Thymus (tissue), 14 donors: ENCODE data around the gene GNAI1. TPM values are rescaled to one million over a fixed set of nuclear protein-coding genes. Genes with fewer than 3 reads are reported as not detected.

Source experiments
- DNase-seq, 9 donors: peaks; one replicate each; pipeline ENCODE4 v3.0.0-alpha.2; 2013; ENCODE audit warnings: low spot score in 9 of 9, low read depth in 6 of 9, missing footprints in 1 of 9
- H3K27ac ChIP-seq, 2 donors: one replicate each; pipeline ENCODE4 v1.5.1; 2013; ENCODE audit warnings: control low read depth in 1 of 2, low read depth in 1 of 2, low read length in 1 of 2, mild to moderate bottlenecking in 1 of 2, moderate library complexity in 1 of 2
- H3K27me3 ChIP-seq, 2 donors: one replicate each; pipeline ENCODE4 v1.5.1; 2013; ENCODE audit warnings: low read length in 1 of 2; ENCODE audit not compliant: control insufficient read depth in 2 of 2, insufficient read depth in 1 of 2
- H3K36me3 ChIP-seq, 2 donors: one replicate each; pipeline ENCODE4 v1.5.1; 2013; ENCODE audit warnings: low read length in 1 of 2, mild to moderate bottlenecking in 1 of 2, moderate library complexity in 1 of 2; ENCODE audit not compliant: control insufficient read depth in 2 of 2, insufficient read depth in 2 of 2
- H3K4me1 ChIP-seq, 2 donors: one replicate each; pipeline ENCODE4 v1.5.1; 2013; ENCODE audit warnings: low read length in 2 of 2; ENCODE audit not compliant: control insufficient read depth in 2 of 2, insufficient read depth in 2 of 2
- H3K4me3 ChIP-seq, 2 donors: one replicate each; pipeline ENCODE4 v1.5.1; 2013; ENCODE audit warnings: low read length in 2 of 2, control low read depth in 1 of 2, mild to moderate bottlenecking in 1 of 2
- H3K9me3 ChIP-seq, 2 donors: one replicate each; pipeline ENCODE4 v1.5.1; 2013; ENCODE audit warnings: low read length in 1 of 2, mild to moderate bottlenecking in 1 of 2; ENCODE audit not compliant: control insufficient read depth in 2 of 2, insufficient read depth in 1 of 2
- WGBS: extraction: QIAGEN DNeasy Blood & Tissue Kit; methylation state at CpG from one replicate; pipeline ENCODE4 v1.1.7; 2013; 5-methylcytosine and 5-hydroxymethylcytosine counted together
- long read RNA-seq, 10 donors: transcript quantifications; one replicate each; lab custom pipeline, GENCODE V29; 2026
- polyA plus RNA-seq: library from polyadenylated mRNA; stranded (reverse); fragments of 200-250 nt; gene quantifications from one replicate; pipeline ENCODE4 v1.2.3, GENCODE V29; 2013
- total RNA-seq: library from RNA; stranded (reverse); fragments of 120-200 nt; gene quantifications from one replicate; pipeline ENCODE4 v1.2.4, GENCODE V29; 2013
- donor health status: healthy.

The GNAI1 gene
- total RNA-seq (10.2 TPM), polyA plus RNA-seq (12.6 TPM)
- long read RNA-seq, donor 1 = 0 reads
- long read RNA-seq, donor 2 = 0 reads
- long read RNA-seq, donor 3, full-length matches to known transcripts = 5 of 5 reads
- long read RNA-seq, donor 3, partial matches to known transcripts = 0 of 5 reads
- long read RNA-seq, donor 3, other reads (novel, unspliced or antisense) = 0 of 5 reads
- long read RNA-seq, donor 4, full-length matches to known transcripts = 5 of 5 reads
- long read RNA-seq, donor 4, partial matches to known transcripts = 0 of 5 reads
- long read RNA-seq, donor 4, other reads (novel, unspliced or antisense) = 0 of 5 reads
- long read RNA-seq, donor 5, full-length matches to known transcripts = 12 of 12 reads
- long read RNA-seq, donor 5, partial matches to known transcripts = 0 of 12 reads
- long read RNA-seq, donor 5, other reads (novel, unspliced or antisense) = 0 of 12 reads
- long read RNA-seq, donor 6, full-length matches to known transcripts = 6 of 6 reads
- long read RNA-seq, donor 6, partial matches to known transcripts = 0 of 6 reads
- long read RNA-seq, donor 6, other reads (novel, unspliced or antisense) = 0 of 6 reads
- long read RNA-seq, donor 7, full-length matches to known transcripts = 4 of 4 reads
- long read RNA-seq, donor 7, partial matches to known transcripts = 0 of 4 reads
- long read RNA-seq, donor 7, other reads (novel, unspliced or antisense) = 0 of 4 reads
- long read RNA-seq, donor 8, full-length matches to known transcripts = 2 of 2 reads
- long read RNA-seq, donor 8, partial matches to known transcripts = 0 of 2 reads
- long read RNA-seq, donor 8, other reads (novel, unspliced or antisense) = 0 of 2 reads
- long read RNA-seq, donor 9, partial matches to known transcripts = 0 of 1 reads
- long read RNA-seq, donor 9, other reads (novel, unspliced or antisense) = 0 of 1 reads
- long read RNA-seq, donor 10, full-length matches to known transcripts = 4 of 4 reads
- long read RNA-seq, donor 10, partial matches to known transcripts = 0 of 4 reads
- long read RNA-seq, donor 10, other reads (novel, unspliced or antisense) = 0 of 4 reads

DNA sequence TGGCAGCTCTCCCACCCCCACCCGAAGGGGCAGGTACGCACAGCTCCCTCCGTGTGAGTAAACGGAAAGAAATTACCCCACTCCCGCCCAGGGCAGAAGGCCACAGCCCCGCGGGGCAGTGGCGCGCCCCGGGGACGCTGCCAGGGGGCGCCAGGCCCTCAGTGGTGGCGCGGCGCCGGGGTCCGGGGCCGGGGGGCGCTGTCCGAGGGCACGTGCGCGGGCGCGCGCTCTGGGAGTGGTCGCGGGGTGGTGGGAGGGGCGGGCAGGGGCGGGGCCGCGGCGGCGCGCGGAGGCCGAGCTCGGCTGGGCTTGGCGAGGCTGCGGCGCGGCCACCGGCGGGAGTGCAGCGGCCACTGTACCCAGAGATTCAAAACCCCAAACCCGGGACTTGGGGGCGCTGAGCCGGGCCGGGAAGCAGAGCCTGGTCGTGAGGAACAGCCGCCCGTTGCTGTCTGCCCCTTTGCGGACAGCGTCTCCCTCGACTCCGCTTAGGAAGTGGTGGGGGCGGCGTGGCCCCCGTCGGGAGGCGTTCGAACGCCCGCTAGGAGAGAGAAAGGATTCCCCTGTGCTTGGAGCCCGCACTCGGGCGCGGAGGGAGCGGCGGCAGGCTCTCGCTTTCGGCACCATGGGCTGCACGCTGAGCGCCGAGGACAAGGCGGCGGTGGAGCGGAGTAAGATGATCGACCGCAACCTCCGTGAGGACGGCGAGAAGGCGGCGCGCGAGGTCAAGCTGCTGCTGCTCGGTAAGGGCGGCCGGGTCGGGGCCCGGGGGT is at the start of gene GNAI1:
Gene GNAI1, plus strand, starts transcription at position 296 of the 773 bp plus-strand sequence. Its CDS starts 330 bp downstream, at position 626.
- Histone ChIP-seq H3K36me3 (no peaks in the 10 kb centered on the region), H3K27ac (peak within 1 kb of the TSS; percentile 53 to 85), H3K4me1 (peaks cover 4 to 18% of the 10 kb centered on the region in 2 donors), H3K4me3 (peak within 1 kb of the TSS; percentile 64 to 74), H3K9me3 (no peaks in the 10 kb centered on the region), H3K27me3 (peaks cover 10 to 42% of the 10 kb centered on the region in 2 donors)
- under 1% methylated on average over 92 of the region's 92 CpGs for WGBS
- DNase-seq = peak in 5 of 9 donors; percentile 27 to 54 (median 39)

DNA sequence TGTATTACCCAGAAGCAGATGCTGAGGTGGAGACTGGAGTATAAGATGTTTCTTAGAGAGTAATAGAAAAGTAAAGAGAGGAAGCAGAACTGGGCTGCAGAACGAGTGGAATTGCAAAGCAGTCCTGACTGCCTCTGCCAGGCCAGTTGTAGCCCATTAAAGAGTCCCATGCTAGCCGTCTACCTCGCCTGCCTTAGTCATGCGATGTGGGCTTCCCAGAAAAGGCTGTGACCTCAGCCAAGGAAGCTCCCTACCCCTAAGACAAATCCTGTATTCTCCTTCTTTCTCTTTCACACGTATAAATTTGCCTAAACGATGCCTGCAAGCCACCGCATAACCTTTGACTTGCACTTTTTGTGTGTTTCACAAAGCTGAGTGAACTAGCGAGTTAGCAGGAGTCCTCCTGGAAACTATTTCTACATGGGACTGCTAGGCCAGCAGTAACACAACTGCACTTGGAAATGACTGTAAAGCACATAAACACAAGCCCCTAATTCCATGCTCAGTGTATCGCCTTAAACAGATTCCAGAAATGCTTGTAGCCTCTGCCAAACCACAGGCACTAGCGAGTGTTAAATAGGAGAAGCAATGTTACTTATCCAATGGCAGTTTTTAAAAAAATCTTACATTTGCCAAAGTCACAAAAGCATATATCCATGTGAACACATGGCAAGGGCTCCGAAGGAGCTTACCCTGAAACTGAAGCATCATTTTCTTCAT is 47.4 kb upstream of the GNAI1 start:
- no peak overlapping the region for H3K27ac ChIP-seq
- peaks cover 0 to 3% of the 10 kb centered on the region in 2 donors for H3K9me3 ChIP-seq
- 96% methylated on average over 11 of the region's 11 CpGs for WGBS
- no peaks in the 10 kb centered on the region for H3K36me3 ChIP-seq
- H3K27me3 ChIP-seq = no peaks in the 10 kb centered on the region
- no peak overlapping the region for H3K4me3 ChIP-seq
- no peaks in the 10 kb centered on the region for H3K4me1 ChIP-seq
- no peak for DNase-seq

DNA sequence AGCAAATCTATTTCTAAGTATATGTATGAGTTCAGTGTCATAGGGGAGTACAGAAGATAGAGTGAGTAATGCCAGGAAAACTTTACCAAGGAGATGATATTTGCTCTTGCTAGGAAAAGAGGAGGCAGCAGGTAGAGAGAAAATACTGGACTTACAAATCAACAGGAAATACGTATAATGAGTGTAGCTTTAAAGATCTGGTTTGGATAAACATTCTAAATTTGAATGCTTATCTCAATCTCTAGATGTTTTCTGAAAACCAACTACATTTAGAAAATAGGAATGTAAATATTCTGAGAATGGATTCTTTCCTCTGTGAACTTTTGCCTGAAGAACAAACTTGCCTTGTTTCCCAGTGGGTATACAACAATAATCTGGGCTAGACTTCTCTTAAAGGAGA is 46.9 kb upstream of the GNAI1 start:
- Histone ChIP-seq H3K9me3 (peaks cover 0 to 3% of the 10 kb centered on the region in 2 donors), H3K4me1 (no peaks in the 10 kb centered on the region), H3K27me3 (no peaks in the 10 kb centered on the region), H3K36me3 (no peaks in the 10 kb centered on the region), H3K27ac (no peak overlapping the region), H3K4me3 (no peak overlapping the region)
- 90% methylated on average over 1 of the region's 1 CpG for WGBS
- DNase-seq = no peak

DNA sequence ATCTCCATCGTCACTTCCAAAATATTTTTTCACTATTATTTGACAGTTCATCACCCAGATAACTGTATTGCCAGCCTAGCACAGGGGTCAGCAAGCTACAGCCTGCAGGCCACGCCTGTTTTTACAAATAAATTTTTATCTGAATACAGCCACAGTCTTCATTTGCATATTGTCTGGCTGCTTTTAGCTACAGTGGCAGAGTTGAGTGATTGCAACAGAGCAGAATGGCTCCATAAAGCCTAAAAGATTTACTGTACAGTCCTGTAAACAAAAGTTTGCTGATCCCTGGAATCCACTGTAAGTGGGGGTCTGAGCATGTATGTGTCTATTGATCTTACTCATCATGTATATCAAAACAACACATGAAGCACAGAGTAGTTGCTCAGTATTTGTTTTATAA is 45.9 kb upstream of the GNAI1 start:
- 72% methylated on average over 2 of the region's 2 CpGs for WGBS
- Histone ChIP-seq H3K4me3 (no peak overlapping the region), H3K4me1 (no peaks in the 10 kb centered on the region), H3K27ac (no peak overlapping the region), H3K36me3 (no peaks in the 10 kb centered on the region), H3K9me3 (peaks cover 0 to 3% of the 10 kb centered on the region in 2 donors), H3K27me3 (no peaks in the 10 kb centered on the region)
- DNase-seq = no peak

DNA sequence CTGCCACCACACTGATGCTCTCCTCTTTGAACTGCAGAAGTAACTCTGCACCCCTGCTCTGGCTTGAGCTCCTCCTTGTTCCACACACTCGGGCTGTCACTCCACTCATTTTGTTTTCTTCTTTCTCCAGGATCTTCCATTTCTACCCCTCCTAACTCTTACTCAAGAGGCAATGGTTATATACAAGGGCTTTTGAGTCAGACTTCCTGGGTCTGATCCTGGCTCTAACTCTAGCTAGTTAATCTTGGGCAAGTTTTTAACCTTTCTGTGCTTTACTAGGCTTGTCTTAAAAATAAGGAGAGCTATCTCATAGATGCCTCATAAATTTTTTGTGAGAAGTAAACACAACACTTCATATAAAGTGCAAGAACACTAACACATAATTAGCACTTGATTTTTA is 45.3 kb upstream of the GNAI1 start:
- Histone ChIP-seq H3K27ac (no peak overlapping the region), H3K36me3 (no peaks in the 10 kb centered on the region), H3K9me3 (peaks cover 0 to 3% of the 10 kb centered on the region in 2 donors), H3K4me3 (no peak overlapping the region), H3K27me3 (no peaks in the 10 kb centered on the region), H3K4me1 (no peaks in the 10 kb centered on the region)
- DNase-seq = no peak
- WGBS = 80% methylated on average over 1 of the region's 1 CpG

DNA sequence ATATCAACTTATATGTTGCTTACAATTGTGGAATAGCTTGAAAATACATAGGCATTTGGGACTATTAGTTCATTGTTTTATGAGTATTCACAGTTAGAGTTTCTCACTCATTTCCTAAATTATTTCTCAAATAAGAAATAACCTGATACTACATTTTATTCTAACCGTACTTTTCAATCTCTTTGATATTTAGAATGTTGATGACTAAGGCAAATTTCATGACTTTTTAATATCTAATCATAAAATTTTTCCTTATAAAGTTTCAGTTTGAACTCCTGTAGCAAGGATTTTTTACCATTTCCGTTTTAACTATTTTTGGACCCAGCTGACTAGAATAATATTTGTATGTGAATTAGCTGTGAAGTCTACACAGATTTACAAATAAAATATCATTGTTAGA is 41.3 kb upstream of the GNAI1 start:
- no peaks in the 10 kb centered on the region for H3K4me1 ChIP-seq
- WGBS = 93% methylated on average over 2 of the region's 2 CpGs
- H3K9me3 ChIP-seq = no peaks in the 10 kb centered on the region
- H3K4me3 ChIP-seq = no peak overlapping the region
- no peaks in the 10 kb centered on the region for H3K27me3 ChIP-seq
- H3K36me3 ChIP-seq = no peaks in the 10 kb centered on the region
- H3K27ac ChIP-seq = no peak overlapping the region
- DNase-seq = no peak

DNA sequence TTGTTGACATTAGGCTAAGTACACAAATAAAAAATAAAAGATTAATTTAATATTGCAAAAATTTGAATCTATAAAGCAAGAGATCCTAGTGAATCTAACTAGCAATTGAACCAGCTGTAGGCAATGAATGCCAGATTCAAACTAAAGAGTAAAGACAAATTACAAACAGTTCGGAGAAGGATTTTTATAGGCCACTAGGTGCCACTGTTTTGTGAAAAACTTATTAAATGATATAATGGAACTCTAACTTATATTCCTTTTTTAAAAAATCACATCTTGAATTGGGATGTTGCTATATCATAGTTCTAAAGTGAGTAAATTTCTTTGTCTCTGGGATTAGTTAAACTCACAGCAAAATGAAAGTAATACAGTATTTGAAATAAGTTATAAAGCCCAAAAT is 39.1 kb upstream of the GNAI1 start:
- peak in 1 of 9 donors; percentile 29 for DNase-seq
- Histone ChIP-seq H3K4me1 (no peaks in the 10 kb centered on the region), H3K27me3 (no peaks in the 10 kb centered on the region), H3K36me3 (no peaks in the 10 kb centered on the region), H3K4me3 (no peak overlapping the region), H3K27ac (no peak overlapping the region), H3K9me3 (no peaks in the 10 kb centered on the region)
- 16% methylated on average over 1 of the region's 1 CpG for WGBS

DNA sequence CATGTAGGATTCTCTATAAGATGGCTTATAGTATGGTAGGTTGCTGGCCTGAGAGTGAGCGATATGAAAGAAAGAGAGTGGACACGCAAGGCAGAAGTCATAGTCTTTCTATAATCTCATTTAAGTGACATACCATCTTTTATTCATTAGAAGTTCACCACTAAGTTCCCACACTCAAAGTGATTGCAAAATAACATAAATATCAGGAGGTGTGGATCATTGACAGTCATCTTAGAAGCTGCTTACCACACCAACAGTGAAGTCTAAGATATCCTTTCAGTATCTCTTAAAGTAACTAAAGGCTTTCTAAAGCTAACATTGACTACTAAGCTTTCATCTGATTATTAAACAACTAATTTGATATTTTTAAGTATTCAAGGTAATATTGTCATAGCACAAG is 36.9 kb upstream of the GNAI1 start:
- Histone ChIP-seq H3K27me3 (no peaks in the 10 kb centered on the region), H3K27ac (no peak overlapping the region), H3K36me3 (no peaks in the 10 kb centered on the region), H3K4me1 (no peaks in the 10 kb centered on the region), H3K9me3 (no peaks in the 10 kb centered on the region), H3K4me3 (no peak overlapping the region)
- DNase-seq = no peak
- 100% methylated on average over 2 of the region's 2 CpGs for WGBS
